ENCODE measurements around the gene SNN.

- TF ChIP-seq CTCF (IDR thresholded peaks at IDR 0.05; ENCODE audit: poor library complexity, severe bottlenecking) (no peak), EP300 (conservative IDR thresholded peaks at IDR 0.05; ENCODE audit: poor library complexity, severe bottlenecking) (no peak), EZH2 (IDR thresholded peaks at IDR 0.05; ENCODE audit: borderline replicate concordance, insufficient read depth, low read length, poor library complexity, severe bottlenecking) (no peak), SMC3 (conservative IDR thresholded peaks at IDR 0.05; ENCODE audit: poor library complexity) (no peak), TAF1 (IDR thresholded peaks at IDR 0.05; ENCODE audit: low read depth) (no peak), REST (IDR thresholded peaks at IDR 0.05; ENCODE audit: borderline replicate concordance) (no peak), POLR2AphosphoS5 (IDR thresholded peaks at IDR 0.05) (no peak), RAD21 (conservative IDR thresholded peaks at IDR 0.05) (no peak)
These were observed 11.0 kb downstream of the SNN start for GRCh38 chr16:11679250-11679649.

Measured in neural cell (in vitro differentiated cells).